GM12892 (cell line): Measurements from ENCODE around the gene BRI3BP.

Experiments used
- POLR2A ChIP-seq: IDR thresholded peaks from 2 replicates; pipeline ENCODE4 v1.6.1; 2011; ENCODE audit warnings: low read depth, low read length, control low read depth
- POLR2AphosphoS5 ChIP-seq: IDR thresholded peaks from 2 replicates; pipeline ENCODE4 v1.6.1; 2011; ENCODE audit warnings: low read depth, low read length, control low read depth
- TAF1 ChIP-seq: IDR thresholded peaks from 2 replicates; pipeline ENCODE4 v1.6.1; 2011; ENCODE audit warnings: low read depth, mild to moderate bottlenecking, control low read depth, low read length, borderline replicate concordance

DNA sequence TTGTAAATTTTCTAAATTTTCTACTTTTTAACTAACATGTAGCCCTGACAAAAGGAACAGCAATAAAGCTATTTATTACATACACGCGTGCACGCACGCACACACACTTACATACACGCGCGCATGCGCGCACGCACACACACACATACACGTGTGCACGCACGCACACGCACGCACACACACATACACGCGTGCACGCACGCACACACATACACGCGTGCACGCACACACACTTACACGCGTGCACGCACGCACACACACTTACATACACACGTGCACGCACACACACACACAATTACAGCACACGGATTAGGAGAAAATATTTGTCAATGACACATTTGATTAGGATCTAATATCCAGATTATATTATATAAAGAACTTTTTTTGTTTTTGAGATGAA, 32.4 kb upstream of the BRI3BP start:
- no peak for TF ChIP-seq POLR2A
- TF ChIP-seq TAF1: no peak
- no peak for TF ChIP-seq POLR2AphosphoS5
